Progenitor cell of endocrine pancreas (in vitro differentiated cells): ENCODE results near the gene SAMHD1. TPM values are rescaled to one million over a fixed set of nuclear protein-coding genes. Genes with fewer than 3 reads are reported as not detected.
A peak's percentile ranks its signal among the peaks of the same experiment; 100 is the strongest.
"Not testable (repeated sequence)": the region's sequence is repeated elsewhere in the genome, so short reads cannot be mapped to it uniquely, and the experiment has no call there.

Experiments
- DNase-seq: peaks from one replicate; pipeline ENCODE4 v3.0.0; 2021; ENCODE audit warnings: low spot score; ENCODE audit not compliant: unreplicated experiment
- H3K27ac Mint-ChIP-seq: 2 replicates; pipeline ENCODE4 v1.8.0; 2021; ENCODE audit warnings: mild to moderate bottlenecking, moderate library complexity, mixed read lengths
- H3K27me3 Mint-ChIP-seq: 2 replicates; pipeline ENCODE4 v1.8.0; 2021; ENCODE audit warnings: mixed read lengths
- H3K36me3 Mint-ChIP-seq: 2 replicates; pipeline ENCODE4 v1.8.0; 2022; ENCODE audit warnings: mixed read lengths; ENCODE audit not compliant: insufficient read depth
- H3K4me1 Mint-ChIP-seq: 2 replicates; pipeline ENCODE4 v1.8.0; 2021; ENCODE audit warnings: low read depth, mixed read lengths
- H3K4me3 Mint-ChIP-seq: 2 replicates; pipeline ENCODE4 v1.8.0; 2021; ENCODE audit warnings: low read depth, mild to moderate bottlenecking, moderate library complexity, mixed read lengths
- H3K9me3 Mint-ChIP-seq: 2 replicates; pipeline ENCODE4 v1.8.0; 2021; ENCODE audit warnings: low read depth, mixed read lengths
- total RNA-seq: library from RNA; stranded (reverse); gene quantifications from 2 replicates; pipeline ENCODE4 v1.2.1, GENCODE V29; 2021
- TF ChIP-seq, protein P1 (sequence below): fragments of 200-600 bp; sonication (generic); IDR thresholded peaks from one replicate; pipeline ENCODE4 v1.5.0; 2021; ENCODE audit warnings: antibody characterized with exemption, mild to moderate bottlenecking; ENCODE audit not compliant: unreplicated experiment

The SAMHD1 gene
- total RNA-seq, 1 donor from 2014 or later, result 15.1 TPM

DNA sequence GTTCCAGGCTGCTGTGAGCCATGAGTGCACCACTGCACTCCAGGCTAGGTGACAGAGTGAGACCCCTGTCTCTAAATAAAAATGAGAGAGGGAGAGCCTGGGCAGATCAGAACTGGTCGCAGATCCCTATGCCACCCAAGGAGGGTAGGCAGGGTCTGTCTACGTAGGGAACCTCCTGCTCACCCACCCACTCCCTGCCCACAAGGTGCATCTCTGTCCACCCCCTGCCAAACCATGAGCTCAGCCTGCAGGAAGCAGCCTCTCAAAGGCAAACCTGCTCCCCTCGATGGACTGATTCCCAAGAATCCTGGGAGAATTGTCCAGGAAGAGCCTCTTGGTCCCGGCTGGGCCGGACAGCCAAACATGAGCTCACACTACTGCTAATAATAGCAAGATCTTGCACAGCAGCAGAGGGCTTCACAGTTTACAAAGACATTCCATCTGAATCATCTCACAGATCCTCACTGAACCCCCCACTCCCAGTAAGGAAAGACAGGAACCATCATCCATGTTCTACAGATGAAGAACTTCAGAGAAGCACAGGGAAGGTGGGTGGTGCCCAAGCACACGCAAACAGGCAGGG lies 103.3 kb downstream of the SAMHD1 start:
- no peak overlapping the region for H3K4me3 Mint-ChIP-seq
- DNase-seq, result no peak

DNA sequence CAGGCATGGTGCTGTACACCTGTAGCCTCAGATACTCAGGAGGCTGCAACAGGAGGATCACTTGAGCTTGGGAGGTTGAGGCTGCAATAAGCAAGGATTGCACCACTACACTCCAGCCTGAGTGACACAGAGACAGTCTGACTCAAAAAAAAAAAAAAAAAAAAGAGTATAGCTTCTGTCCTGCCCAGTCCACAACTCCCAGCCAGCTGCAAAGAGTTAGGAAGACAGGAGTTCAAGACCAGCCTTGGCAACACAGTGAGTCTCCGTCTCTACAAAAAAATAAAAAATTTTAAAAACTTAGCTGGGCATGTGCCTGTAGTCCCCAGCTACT lies 103.8 kb downstream of the SAMHD1 start:
- no peak for DNase-seq
- no peak overlapping the region for H3K4me3 Mint-ChIP-seq
- peaks cover 9% of the 10 kb centered on the region for H3K9me3 Mint-ChIP-seq
- TF ChIP-seq, protein P1, sequence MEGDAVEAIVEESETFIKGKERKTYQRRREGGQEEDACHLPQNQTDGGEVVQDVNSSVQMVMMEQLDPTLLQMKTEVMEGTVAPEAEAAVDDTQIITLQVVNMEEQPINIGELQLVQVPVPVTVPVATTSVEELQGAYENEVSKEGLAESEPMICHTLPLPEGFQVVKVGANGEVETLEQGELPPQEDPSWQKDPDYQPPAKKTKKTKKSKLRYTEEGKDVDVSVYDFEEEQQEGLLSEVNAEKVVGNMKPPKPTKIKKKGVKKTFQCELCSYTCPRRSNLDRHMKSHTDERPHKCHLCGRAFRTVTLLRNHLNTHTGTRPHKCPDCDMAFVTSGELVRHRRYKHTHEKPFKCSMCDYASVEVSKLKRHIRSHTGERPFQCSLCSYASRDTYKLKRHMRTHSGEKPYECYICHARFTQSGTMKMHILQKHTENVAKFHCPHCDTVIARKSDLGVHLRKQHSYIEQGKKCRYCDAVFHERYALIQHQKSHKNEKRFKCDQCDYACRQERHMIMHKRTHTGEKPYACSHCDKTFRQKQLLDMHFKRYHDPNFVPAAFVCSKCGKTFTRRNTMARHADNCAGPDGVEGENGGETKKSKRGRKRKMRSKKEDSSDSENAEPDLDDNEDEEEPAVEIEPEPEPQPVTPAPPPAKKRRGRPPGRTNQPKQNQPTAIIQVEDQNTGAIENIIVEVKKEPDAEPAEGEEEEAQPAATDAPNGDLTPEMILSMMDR, result no peak
- H3K27ac Mint-ChIP-seq, result no peak overlapping the region
- H3K27me3 Mint-ChIP-seq, result no peaks in the 10 kb centered on the region
- H3K4me1 Mint-ChIP-seq, result peaks cover 10% of the 10 kb centered on the region
- H3K36me3 Mint-ChIP-seq, result peaks cover 13% of the 10 kb centered on the region

More for the DNA sequence above, 103.3 kb downstream of the SAMHD1 start:
- TF ChIP-seq, protein P1, result no peak
- Mint-ChIP-seq H3K4me1 (peaks cover 10% of the 10 kb centered on the region), H3K9me3 (peaks cover 9% of the 10 kb centered on the region), H3K27me3 (no peaks in the 10 kb centered on the region), H3K36me3 (peaks cover 13% of the 10 kb centered on the region), H3K27ac (no peak overlapping the region)

DNA sequence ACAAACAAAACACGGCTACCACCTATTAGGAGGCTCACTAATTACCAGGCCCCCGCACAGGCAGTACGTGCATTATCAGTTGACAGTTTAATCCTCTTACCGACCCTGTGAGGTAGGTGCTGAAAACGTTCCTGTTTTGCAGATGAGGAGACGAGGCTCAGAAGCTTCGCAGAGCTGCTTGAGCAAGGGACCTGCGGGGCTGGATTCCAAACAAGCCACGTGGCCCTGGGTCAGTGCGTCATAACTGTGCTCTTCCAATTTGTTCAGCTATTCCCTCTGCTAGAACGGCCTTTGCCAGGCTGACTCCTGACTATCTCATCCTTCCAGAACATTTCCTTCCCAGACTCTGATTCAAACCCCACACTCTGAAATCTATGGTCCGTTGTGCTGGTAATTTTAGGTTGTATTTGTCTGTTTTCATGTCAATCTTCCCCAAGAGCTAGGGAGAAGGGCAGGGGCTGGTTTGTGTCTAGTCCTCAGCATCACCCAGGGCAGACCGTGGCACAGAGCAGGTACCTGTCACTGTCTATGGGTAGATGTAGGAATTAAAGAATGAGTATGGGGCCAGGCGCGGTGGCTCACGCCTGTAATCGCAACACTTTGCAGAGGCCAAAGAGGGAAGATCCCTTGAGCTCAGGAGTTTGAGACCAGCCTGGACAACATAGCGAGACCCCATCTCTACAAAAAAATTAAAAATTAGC lies 104.3 kb downstream of the SAMHD1 start:
- Mint-ChIP-seq H3K4me3 (no peak overlapping the region), H3K36me3 (peaks cover 13% of the 10 kb centered on the region), H3K27ac (peak overlapping the region; percentile 23), H3K27me3 (no peaks in the 10 kb centered on the region), H3K9me3 (peaks cover 9% of the 10 kb centered on the region), H3K4me1 (peaks cover 10% of the 10 kb centered on the region)
- no peak for DNase-seq
- TF ChIP-seq, protein P1, result no peak

DNA sequence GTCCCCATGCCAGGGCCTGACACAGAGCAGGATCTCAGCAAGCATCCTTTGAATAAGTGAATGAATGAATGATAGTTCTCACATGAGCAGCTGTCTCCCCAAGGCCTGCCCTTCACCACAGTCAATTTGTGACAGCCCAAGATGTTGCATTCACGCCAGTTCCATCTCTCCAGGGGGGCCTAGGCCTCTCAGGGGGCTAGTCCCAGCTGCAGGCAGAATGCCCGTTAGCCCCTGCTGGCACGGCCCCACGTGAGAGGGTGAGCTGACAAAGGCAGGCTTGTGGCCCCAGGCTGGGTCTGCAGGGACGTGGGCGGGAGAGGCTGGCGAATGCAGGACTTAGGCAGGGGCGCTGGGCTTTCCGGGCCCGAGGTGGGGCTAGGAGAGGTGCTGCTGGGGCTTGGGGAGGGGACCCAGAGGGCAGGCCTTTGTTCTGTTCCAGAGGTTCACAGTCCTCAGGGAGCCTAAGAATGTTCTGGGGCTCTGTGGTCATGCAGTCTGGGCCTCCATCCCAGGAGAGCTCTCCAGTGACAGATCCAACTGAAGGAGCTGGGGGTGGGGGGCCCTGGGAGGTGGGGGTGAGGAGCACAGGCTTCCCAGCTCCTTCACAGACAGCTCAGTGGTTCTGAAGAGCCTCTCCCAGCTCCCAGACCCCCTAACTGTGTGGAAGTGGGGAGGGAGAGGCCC lies 106.1 kb downstream of the SAMHD1 start:
- Mint-ChIP-seq H3K27ac (no peak overlapping the region), H3K4me3 (no peak overlapping the region)
- DNase-seq, result no peak

DNA sequence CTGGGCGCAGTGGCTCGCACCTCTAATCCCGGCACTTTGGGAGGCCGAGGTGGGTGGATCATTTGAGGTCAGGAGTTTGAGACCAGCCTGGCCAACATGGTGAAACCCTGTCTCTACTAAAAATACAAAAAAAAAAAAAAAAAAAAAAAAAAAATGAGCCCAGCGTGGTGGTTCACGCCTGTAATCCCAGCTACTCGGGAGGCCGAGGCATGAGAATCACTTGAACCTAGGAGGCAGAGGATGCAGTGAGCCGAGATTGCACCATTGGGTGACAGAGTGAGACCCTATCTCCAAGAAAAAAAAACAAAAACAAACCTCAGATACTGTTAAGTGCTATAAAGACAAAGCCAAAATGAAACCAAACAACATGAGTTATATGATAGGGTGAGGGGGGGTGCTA lies 110.5 kb downstream of the SAMHD1 start:
- not testable (repeated sequence) for H3K9me3 Mint-ChIP-seq, H3K27ac Mint-ChIP-seq, H3K36me3 Mint-ChIP-seq, H3K4me1 Mint-ChIP-seq, DNase-seq, H3K27me3 Mint-ChIP-seq, H3K4me3 Mint-ChIP-seq

More for the DNA sequence above, 106.1 kb downstream of the SAMHD1 start:
- peaks cover 10% of the 10 kb centered on the region for H3K4me1 Mint-ChIP-seq
- H3K9me3 Mint-ChIP-seq, result no peaks in the 10 kb centered on the region
- H3K36me3 Mint-ChIP-seq, result no peaks in the 10 kb centered on the region
- H3K27me3 Mint-ChIP-seq, result no peaks in the 10 kb centered on the region
- TF ChIP-seq, protein P1, result no peak

Other genes with a start within 250 kb of the SAMHD1 start
- gene NDRG3, start 205.6 kb downstream of the SAMHD1 start, total RNA-seq, result 24.7 and 25.6 TPM in 2 replicates
- gene DSN1, start 177.9 kb downstream of the SAMHD1 start, total RNA-seq, result 15.1 and 17.5 TPM in 2 replicates
- gene TLDC2, start 75.6 kb downstream of the SAMHD1 start, total RNA-seq, result 0.34 and 0.38 TPM in 2 replicates
- 13.3 and 17.2 TPM in 2 replicates for gene RBL1, start 144.3 kb upstream of the SAMHD1 start, total RNA-seq
- 213 and 216 TPM in 2 replicates for gene RPN2, start 227.6 kb upstream of the SAMHD1 start, total RNA-seq
- gene MROH8, start 227.8 kb upstream of the SAMHD1 start, total RNA-seq, result 5.7 and 6.1 TPM in 2 replicates